IMR-90 (cell line): ENCODE data around the gene GGA2. TPM values are rescaled to one million over a fixed set of nuclear protein-coding genes. Genes with fewer than 3 reads are reported as not detected.

Source experiments
- ATAC-seq: fragments of 200-7000 bp; cut with Tn5 transposase; 2 replicates; pipeline ENCODE4 v1.9.1; 2020; ENCODE audit warnings: low read depth, mild to moderate bottlenecking, moderate library complexity
- BruUV-seq: library from RNA; stranded (reverse); fragments of 400-500 nt; replicated peaks from 2 replicates; lab custom pipeline; 2021; lab: Mats Ljungman, UMichigan
- CTCF ChIA-PET: fragments of 300-600 bp; formaldehyde crosslinking; extraction: SDS; loops from one replicate; lab custom pipeline; 2021; ENCODE audit warnings: antibody characterized with exemption; lab: Yijun Ruan, JAX
- POLR2A ChIA-PET: fragments of 300-600 bp; sonication (Branson Sonifier 250); formaldehyde crosslinking; loops from one replicate; lab custom pipeline; 2022; ENCODE audit warnings: antibody characterized with exemption; ENCODE audit not compliant: unreplicated experiment; lab: Charles Lee
- DNase-seq: peaks from one replicate; pipeline ENCODE4 v3.0.0; 2013
- H2AFZ ChIP-seq: replicated peaks from 2 replicates; pipeline ENCODE3; 2013; ENCODE audit warnings: low read length, mild to moderate bottlenecking; ENCODE audit not compliant: poor library complexity
- H2AK5ac ChIP-seq: 2 replicates; pipeline ENCODE4 v1.6.1; 2013; ENCODE audit warnings: low read depth, low read length, inconsistent platforms
- H2AK9ac ChIP-seq: replicated peaks from 2 replicates; pipeline ENCODE3; 2013; ENCODE audit warnings: mild to moderate bottlenecking, low read depth, low read length, moderate library complexity; ENCODE audit not compliant: poor library complexity
- H2BK120ac ChIP-seq: 2 replicates; pipeline ENCODE4 v1.6.1; 2013; ENCODE audit warnings: low read depth, low read length, inconsistent platforms
- H2BK15ac ChIP-seq: 3 replicates; pipeline ENCODE4 v1.6.1; 2013; ENCODE audit warnings: low read depth, low read length, inconsistent platforms
- H2BK20ac ChIP-seq: 2 replicates; pipeline ENCODE4 v1.6.1; 2013; ENCODE audit warnings: low read depth, mild to moderate bottlenecking, inconsistent platforms, low read length, moderate library complexity
- H2BK5ac ChIP-seq: 2 replicates; pipeline ENCODE4 v1.6.1; 2013; ENCODE audit warnings: mild to moderate bottlenecking, low read depth, low read length, inconsistent platforms; ENCODE audit not compliant: poor library complexity, severe bottlenecking
- H3K14ac ChIP-seq: replicated peaks from 2 replicates; pipeline ENCODE4 v1.6.1; 2013; ENCODE audit warnings: low read depth, low read length, inconsistent platforms
- H3K18ac ChIP-seq: 2 replicates; pipeline ENCODE4 v1.6.1; 2013; ENCODE audit warnings: low read depth, low read length, control low read depth
- H3K23ac ChIP-seq: 2 replicates; pipeline ENCODE4 v1.6.1; 2013; ENCODE audit warnings: low read depth, low read length, inconsistent platforms
- H3K27ac ChIP-seq: 2 replicates; pipeline ENCODE4 v1.5.1; 2013; ENCODE audit warnings: mild to moderate bottlenecking, control low read depth, low read length; ENCODE audit not compliant: insufficient read depth
- H3K27me3 ChIP-seq: 2 replicates; pipeline ENCODE4 v1.6.1; 2013; ENCODE audit warnings: low read length; ENCODE audit not compliant: control insufficient read depth, insufficient read depth
- H3K36me3 ChIP-seq: 2 replicates; pipeline ENCODE4 v1.6.1; 2013; ENCODE audit warnings: low read length, mixed read lengths; ENCODE audit not compliant: control insufficient read depth, insufficient read depth
- H3K4ac ChIP-seq: 2 replicates; pipeline ENCODE4 v1.6.1; 2013; ENCODE audit warnings: low read depth, low read length, inconsistent platforms
- H3K4me1 ChIP-seq: 2 replicates; pipeline ENCODE4 v1.6.1; 2013; ENCODE audit warnings: low read length, mixed read lengths; ENCODE audit not compliant: control insufficient read depth, insufficient read depth
- H3K4me2 ChIP-seq: 2 replicates; pipeline ENCODE4 v1.6.1; 2013; ENCODE audit warnings: low read depth, mild to moderate bottlenecking, control low read depth, low read length, moderate library complexity
- H3K4me3 ChIP-seq: 2 replicates; pipeline ENCODE4 v1.5.1; 2013; ENCODE audit warnings: low read depth, mild to moderate bottlenecking, control low read depth, low read length, moderate library complexity; ENCODE audit not compliant: insufficient read depth
- H3K56ac ChIP-seq: 2 replicates; pipeline ENCODE4 v1.6.1; 2013; ENCODE audit warnings: low read length, inconsistent platforms; ENCODE audit not compliant: insufficient read depth; ENCODE audit errors: extremely low read depth
- H3K79me1 ChIP-seq, 2 experiments: 2 replicates each; pipeline ENCODE4 v1.6.1; 2013; ENCODE audit warnings: low read length in 2 of 2, inconsistent platforms in 1 of 2, low read depth in 1 of 2
- H3K9ac ChIP-seq: 2 replicates; pipeline ENCODE4 v1.6.1; 2013; ENCODE audit warnings: low read depth, low read length, control low read depth
- H3K9me1 ChIP-seq: 2 replicates; pipeline ENCODE4 v1.6.1; 2013; ENCODE audit warnings: low read length, inconsistent platforms; ENCODE audit not compliant: insufficient read depth
- H3K9me3 ChIP-seq: 2 replicates; pipeline ENCODE4 v1.6.1; 2013; ENCODE audit warnings: low read length; ENCODE audit not compliant: control insufficient read depth, insufficient read depth
- H4K20me1 ChIP-seq: 2 replicates; pipeline ENCODE4 v1.6.1; 2013; ENCODE audit warnings: low read length, inconsistent platforms; ENCODE audit not compliant: insufficient read depth
- H4K5ac ChIP-seq: 2 replicates; pipeline ENCODE4 v1.6.1; 2013; ENCODE audit warnings: mild to moderate bottlenecking, low read depth, low read length, control low read depth
- H4K8ac ChIP-seq, 2 experiments: 2 replicates each; pipeline ENCODE4 v1.6.1; 2013; ENCODE audit warnings: low read depth in 2 of 2, low read length in 2 of 2, control low read depth in 1 of 2, inconsistent platforms in 1 of 2
- H4K91ac ChIP-seq: 2 replicates; pipeline ENCODE4 v1.6.1; 2013; ENCODE audit warnings: low read depth, low read length, inconsistent platforms; ENCODE audit not compliant: insufficient read depth
- CEBPB ChIP-seq: IDR thresholded peaks from 2 replicates; pipeline ENCODE4 v1.6.1; 2012; ENCODE audit warnings: low read depth, low read length, improper control_type of control experiment
- ELK1 ChIP-seq: fragments of 150-350 bp; IDR thresholded peaks from 2 replicates; pipeline ENCODE4 v1.6.1; 2016; ENCODE audit warnings: low read depth, mild to moderate bottlenecking, low read length, moderate library complexity, borderline replicate concordance
- FOS ChIP-seq: fragments of 150-350 bp; IDR thresholded peaks from 2 replicates; pipeline ENCODE4 v1.6.1; 2016; ENCODE audit warnings: low read depth, low read length
- MAZ ChIP-seq: IDR thresholded peaks from 2 replicates; pipeline ENCODE4 v1.6.1; 2012; ENCODE audit warnings: low read depth, mild to moderate bottlenecking, low read length, improper control_type of control experiment, moderate library complexity, borderline replicate concordance
- MXI1 ChIP-seq: IDR thresholded peaks from 2 replicates; pipeline ENCODE4 v1.6.1; 2012; ENCODE audit warnings: low read depth, mild to moderate bottlenecking, low read length, moderate library complexity, borderline replicate concordance
- NFE2L2 ChIP-seq: fragments of 150-350 bp; IDR thresholded peaks from 2 replicates; pipeline ENCODE4 v1.6.1; 2016; ENCODE audit warnings: low read depth, mild to moderate bottlenecking, low read length
- POLR2A ChIP-seq: IDR thresholded peaks from 2 replicates; pipeline ENCODE4 v1.6.1; 2012; ENCODE audit warnings: mild to moderate bottlenecking, low read depth, low read length
- RCOR1 ChIP-seq: IDR thresholded peaks from 2 replicates; pipeline ENCODE4 v1.6.1; 2012; ENCODE audit warnings: mild to moderate bottlenecking, low read length, improper control_type of control experiment; ENCODE audit not compliant: insufficient replicate concordance
- SMC3 ChIP-seq: fragments of 150-350 bp; IDR thresholded peaks from 2 replicates; pipeline ENCODE4 v1.6.1; 2016; ENCODE audit warnings: low read depth, mild to moderate bottlenecking, antibody characterized with exemption, low read length, moderate library complexity
- USF2 ChIP-seq: fragments of 150-350 bp; IDR thresholded peaks from 2 replicates; pipeline ENCODE4 v1.6.1; 2017; ENCODE audit warnings: mild to moderate bottlenecking, antibody characterized with exemption, low read length, low read depth
- WGBS, 2 experiments: methylation state at CpG; one replicate each; pipeline versions ENCODE4 v1.1.5 to v1.1.7; 2013; ENCODE audit warnings: missing lambda C conversion rate in 2 of 2; ENCODE audit not compliant: insufficient read length in 1 of 2; ENCODE audit errors: extremely low coverage in 2 of 2; 5-methylcytosine and 5-hydroxymethylcytosine counted together
- dilution Hi-C: fragments of 300-500 bp; cut with HindIII; formaldehyde crosslinking; loops from one replicate; pipeline ENCODE4 v1.14.3; 2018; ENCODE audit warnings: low sequenced_read_pairs; ENCODE audit not compliant: unreplicated experiment
- in situ Hi-C: fragments of 300-500 bp; cut with MboI; formaldehyde crosslinking; loops from 3 replicates; pipeline ENCODE4 v1.14.3; 2019; ENCODE audit warnings: low sequenced_read_pairs, inconsistent platforms, mixed read lengths
- intact Hi-C: fragments of 100-400 bp; cut with micrococcal nuclease; formaldehyde crosslinking; loops from 2 replicates; pipeline ENCODE4 v1.10.0; 2022
- polyA plus RNA-seq, 3 experiments: library from polyadenylated mRNA; depleted of rRNA; stranded (reverse); fragments of >200 nt; gene quantifications; 2 replicates each; pipeline ENCODE4 v1.2.3, GENCODE V29; 2012; ENCODE audit warnings: low replicate concordance in 1 of 3
- total RNA-seq: library from RNA; depleted of rRNA; stranded (reverse); fragments of >200 nt; gene quantifications from 2 replicates; pipeline ENCODE4 v1.2.3, GENCODE V29; 2012

GGA2 gene
- total and polyA plus RNA-seq, 2 of the 4 experiments (the other 2 are of a cell fraction) = 16.5 to 30.1 TPM

DNA sequence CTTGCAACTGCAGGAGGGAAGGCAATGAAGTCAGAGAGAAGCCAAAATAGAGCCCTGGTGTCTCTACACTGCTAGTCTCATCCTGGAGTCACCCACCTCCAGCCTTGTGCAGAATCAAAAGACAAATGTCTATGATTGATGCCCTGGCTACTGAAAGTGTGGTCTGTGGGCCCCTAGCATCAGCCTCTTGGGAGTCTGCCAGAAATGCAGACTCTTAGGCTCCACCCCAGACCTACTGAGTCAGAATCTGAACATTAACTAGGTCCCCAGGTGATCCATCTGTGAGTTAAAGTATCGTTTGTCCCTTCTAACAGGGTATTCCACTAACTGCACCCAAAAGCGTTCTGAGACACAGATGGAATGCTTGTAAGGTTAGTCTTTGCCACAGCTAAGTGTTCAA lies 25.6 kb upstream of the GGA2 start:
- H3K9me1 ChIP-seq = peaks cover 13% of the 10 kb centered on the region
- H2AK5ac ChIP-seq = no peak overlapping the region
- in situ Hi-C loops = no loop called here
- H2BK20ac ChIP-seq = no peak overlapping the region
- H2AK9ac ChIP-seq = no peak overlapping the region
- H3K27ac ChIP-seq = no peak overlapping the region
- H4K8ac ChIP-seq = no peak overlapping the region
- peaks cover 2% of the 10 kb centered on the region; the same call in 1 of the 2 replicates for H3K4me1 ChIP-seq
- no TSS peak for BruUV-seq
- H3K56ac ChIP-seq = no peak overlapping the region
- H2BK5ac ChIP-seq = no peak overlapping the region
- H3K27me3 ChIP-seq = no peaks in the 10 kb centered on the region
- H3K23ac ChIP-seq = no peak overlapping the region
- CTCF ChIA-PET = no interaction called here
- H3K14ac ChIP-seq = no peak overlapping the region
- H4K5ac ChIP-seq = no peak overlapping the region
- DNase-seq (peak; percentile 13), ATAC-seq (peak; percentile 9)
- intact Hi-C loops = no loop called here
- H4K20me1 ChIP-seq = no peaks in the 10 kb centered on the region; the same call in 1 of the 2 replicates
- H3K4ac ChIP-seq = no peak overlapping the region
- TF ChIP-seq NFE2L2 (no peak), USF2 (no peak), MXI1 (no peak), POLR2A (no peak), ELK1 (no peak), CEBPB (no peak), MAZ (no peak), SMC3 (no peak), RCOR1 (no peak), FOS (no peak)
- peaks cover 11 to 34% of the 10 kb centered on the region in 2 experiments; a peak in 3 of 4 replicates for H3K79me1 ChIP-seq
- no peak overlapping the region for H2BK15ac ChIP-seq
- H3K36me3 ChIP-seq = peaks cover 40% of the 10 kb centered on the region
- no peak overlapping the region for H2BK120ac ChIP-seq
- POLR2A ChIA-PET = no interaction called here
- H3K9me3 ChIP-seq = no peaks in the 10 kb centered on the region
- no peak overlapping the region for H3K4me2 ChIP-seq
- no peak overlapping the region for H2AFZ ChIP-seq
- no peak overlapping the region for H3K18ac ChIP-seq
- no peak overlapping the region for H4K91ac ChIP-seq
- H3K4me3 ChIP-seq = no peak overlapping the region
- WGBS, 2 experiments = no CpG with 5 or more reads among the region's 2 CpGs
- dilution Hi-C loops = no loop called here
- no peak overlapping the region for H3K9ac ChIP-seq
